ENCODE results near the gene BRINP3.

The BRINP3 gene

DNA sequence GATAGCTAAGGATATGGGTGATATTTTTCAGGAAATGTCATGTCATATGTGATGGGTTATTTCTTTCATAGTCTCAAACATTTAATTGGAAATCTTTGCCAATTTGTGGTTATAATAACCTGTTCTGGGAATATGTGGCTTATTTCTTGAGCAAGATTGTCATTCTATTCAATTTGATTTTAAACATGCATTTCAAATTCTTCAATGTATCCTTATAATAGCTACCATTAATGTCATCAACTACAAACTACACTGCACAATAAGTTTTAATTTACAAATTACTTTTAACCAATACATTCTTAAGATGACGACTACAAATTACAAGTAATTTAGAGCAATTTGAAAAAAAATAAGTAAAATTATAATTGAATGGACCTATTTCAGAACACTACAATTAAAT, 164.9 kb downstream of the BRINP3 start:
- DNase-seq: no peak

DNA sequence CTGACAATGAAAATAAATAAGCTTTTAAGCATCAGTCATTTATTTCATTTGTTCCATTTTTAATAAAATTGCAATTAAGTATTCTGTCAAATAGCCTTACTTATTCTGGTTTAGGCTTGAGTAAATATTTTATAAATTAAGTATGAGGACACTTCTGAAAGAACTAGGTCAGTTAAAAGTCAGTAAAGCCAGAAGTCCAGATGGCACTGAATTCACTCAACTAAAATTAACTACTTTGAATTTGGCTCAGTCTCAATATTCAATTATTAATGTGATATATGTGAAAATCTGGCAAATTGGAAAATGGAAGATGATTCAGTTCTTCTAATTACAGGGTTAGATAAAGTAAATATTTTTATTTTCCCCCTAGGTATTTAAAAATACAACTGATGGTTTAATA, 174.2 kb downstream of the BRINP3 start:
- DNase-seq: no peak

DNA sequence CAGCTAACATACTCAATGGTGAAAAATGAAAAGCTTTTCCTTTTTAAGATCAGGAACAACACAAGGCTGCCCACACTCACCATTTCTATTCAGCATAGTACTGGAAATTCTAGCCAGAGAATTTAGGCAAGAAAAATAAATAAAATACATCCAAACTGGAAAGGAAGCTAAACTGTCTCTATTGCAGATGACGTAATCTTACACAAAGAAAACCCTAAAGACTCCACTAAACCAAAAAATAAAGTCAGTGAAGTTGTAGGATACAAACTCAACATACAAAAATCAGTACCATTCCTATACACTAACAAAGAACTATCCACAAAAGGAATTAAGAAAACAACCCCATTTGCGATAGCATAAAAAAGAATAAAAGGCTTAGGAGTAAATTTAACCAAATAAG, 181.2 kb downstream of the BRINP3 start:
- no peak for DNase-seq

DNA sequence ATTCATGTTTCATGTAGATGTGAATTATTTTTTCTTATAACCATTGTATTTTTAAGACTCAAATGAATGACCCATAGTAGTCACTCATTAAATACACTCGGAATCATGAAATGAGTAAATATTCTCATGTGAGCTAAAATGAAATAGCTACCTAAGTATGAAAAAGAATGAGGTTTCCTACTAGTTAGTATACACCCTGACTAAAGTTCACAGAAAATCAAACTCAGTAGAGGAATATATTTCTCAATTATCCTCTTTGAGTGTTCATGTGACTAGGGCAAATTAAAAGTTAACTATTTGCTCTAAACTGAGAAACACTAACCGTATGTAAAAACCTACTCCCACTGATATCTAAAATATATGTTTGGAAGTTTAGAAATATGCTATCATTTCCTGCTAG, 187.8 kb downstream of the BRINP3 start:
- DNase-seq: no peak

DNA sequence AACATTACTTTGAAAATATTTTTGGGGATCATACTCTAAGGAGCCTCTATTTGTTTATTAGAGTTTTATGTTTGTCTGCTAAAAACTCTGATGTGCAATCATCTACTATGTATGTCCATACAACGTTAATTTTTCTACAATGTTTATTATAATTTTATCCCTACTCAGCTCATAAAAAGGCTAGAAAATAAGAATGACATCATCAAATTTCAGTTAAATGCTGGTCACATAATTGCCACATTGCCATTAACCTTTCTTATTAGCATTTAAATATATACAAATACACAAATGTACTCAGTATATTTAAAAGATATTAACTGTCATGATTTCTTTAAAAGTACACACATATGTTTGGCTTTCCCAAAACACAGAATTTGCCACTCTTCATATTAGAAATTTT, 191.6 kb downstream of the BRINP3 start:
- DNase-seq: no peak

DNA sequence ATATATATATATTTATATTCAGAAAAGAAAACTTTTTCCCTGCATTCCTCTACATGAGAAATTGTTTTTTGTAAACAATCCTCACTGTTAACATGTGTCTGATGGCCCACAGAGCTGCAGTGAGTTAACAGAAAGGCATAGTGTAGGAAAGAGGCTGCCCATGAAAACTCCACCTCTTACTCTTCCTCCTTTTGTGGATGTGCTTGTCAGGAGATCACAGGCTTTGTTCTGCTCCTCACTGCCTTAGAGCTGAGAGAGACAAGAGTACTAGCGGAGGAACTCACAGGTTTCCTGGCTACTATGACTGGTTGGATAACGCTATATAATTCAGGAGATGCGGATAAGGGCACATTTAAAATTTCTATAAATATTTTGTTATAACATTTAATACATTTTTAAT, 200.6 kb downstream of the BRINP3 start:
- no peak for DNase-seq

DNA sequence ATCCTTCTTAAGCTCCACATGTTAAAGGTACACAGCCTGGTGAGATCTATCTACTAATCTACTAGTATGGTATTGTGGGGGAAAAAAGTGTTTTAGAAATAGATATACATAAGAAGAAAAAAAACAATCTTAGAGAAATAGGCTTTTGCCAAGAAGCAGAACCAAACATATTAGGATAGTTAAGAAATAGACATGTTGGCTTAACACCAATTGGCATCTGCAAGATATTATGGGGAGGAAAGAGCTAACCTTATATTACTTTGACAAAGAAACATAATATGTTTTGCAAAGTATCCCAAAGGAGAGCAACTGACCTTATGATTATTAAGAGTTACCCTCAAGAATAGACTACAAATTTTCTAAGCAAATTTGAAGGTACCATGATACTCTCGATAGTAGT, 202.9 kb downstream of the BRINP3 start:
- no peak for DNase-seq

DNA sequence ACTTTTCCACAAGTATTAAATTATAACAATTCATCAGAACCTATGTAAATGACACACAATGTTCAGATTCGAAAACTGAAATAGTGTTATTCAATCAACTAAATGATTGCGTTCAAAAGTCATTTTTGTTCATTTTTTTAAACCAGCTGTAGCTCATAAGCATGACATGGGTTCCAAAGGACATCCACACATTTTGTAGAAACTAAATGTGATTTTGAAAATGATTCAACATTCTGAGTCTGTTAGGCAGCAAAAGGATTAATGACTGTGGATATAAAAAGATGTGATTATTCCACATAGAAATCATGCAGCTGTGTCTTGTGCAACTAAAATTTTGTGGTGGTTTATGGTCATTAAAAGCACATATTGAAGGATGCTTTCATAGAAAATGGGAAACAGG, 204.5 kb downstream of the BRINP3 start:
- no peak for DNase-seq

DNA sequence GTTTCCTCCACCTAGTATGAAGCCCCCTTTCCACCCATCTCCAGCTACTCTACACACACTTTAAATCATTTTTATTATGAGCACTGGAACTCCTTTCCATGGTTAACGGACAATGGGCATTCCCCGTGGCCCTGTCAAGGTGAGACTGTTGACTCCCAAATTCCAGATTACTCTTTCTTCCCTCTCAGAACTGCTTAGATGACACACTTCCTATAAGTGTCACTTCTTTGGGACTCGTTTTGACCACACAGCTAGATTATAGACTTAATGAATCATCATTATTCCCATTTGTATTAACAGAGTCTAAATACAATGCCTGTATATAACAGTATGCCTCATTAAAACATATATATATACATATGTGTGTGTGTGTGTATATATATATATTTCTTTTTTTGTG, 215.1 kb downstream of the BRINP3 start:
- DNase-seq: no peak

DNA sequence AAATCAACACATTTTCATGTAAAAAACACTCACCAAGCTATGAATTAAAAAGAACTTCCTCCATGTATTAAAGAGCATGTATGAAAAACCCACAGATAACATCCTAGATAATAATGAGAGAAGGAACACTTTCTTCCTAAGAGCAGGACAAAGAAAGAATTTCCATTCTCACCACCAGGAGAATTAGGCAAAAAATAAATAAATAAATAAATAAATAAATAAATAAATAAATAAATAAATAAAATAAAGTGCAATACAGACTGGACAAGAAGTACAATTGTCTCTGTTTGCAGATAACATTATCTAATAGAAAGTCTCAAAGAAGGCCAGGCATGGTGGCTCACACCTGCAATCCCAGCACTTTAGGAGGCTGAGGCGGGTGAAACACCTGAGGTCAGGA, 218.2 kb downstream of the BRINP3 start:
- DNase-seq: no peak

DNA sequence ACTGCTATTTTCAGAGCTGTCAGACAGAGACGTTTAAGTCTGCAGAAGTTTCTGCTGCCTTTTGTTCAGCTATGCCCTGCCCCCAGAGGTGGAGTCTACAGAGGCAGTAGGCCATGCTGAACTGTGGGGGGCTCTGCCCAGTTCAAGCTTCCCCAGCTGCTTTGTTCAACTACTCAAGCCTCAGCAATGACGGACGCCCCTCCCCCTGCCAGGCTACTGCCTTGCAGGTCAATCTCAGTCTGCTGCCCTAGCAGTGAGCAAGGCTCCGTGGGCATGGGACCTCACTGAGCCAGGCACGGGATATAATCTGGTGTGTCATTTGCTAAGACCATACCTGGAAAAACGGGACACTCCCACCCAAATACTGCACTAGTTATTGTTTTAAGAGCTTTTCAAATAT, 219.7 kb downstream of the BRINP3 start:
- no peak for DNase-seq

DNA sequence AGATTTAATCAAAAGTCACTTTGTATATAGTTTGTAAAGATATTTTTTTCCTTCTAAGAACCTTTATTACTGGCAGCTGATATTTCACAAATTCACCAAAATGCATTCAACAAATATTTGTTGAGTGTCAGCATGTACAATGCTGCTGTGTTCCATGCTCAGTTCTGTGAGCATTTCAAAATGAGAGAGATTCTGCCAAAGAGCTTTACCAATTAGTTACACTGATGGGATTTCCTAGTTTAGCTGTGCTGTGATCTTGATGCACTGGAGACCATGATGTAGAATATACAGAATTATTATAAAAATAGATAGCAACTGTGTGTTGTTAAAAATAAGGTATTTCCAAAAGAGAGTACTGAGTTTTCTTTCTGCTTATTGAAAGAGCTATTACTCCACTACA, 225.6 kb downstream of the BRINP3 start:
- no peak for DNase-seq

DNA sequence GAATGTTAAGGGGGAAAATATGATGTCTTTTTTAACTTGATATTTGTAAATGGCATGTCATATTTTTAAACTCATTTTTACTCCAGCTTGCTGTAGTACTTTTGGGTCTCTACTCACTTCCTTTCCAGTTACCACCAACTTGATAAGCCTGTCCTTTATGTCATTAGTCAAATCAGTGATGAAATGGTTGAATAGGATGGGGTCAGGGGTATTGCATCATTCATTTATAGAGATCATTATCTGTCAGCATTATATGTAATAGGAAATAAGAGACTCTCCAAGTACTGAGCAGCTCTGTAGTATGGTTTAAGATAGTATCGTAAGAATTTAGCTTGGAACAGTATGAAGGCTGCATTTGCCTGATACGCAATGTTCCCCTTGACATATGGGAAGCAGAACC, 227.3 kb downstream of the BRINP3 start:
- DNase-seq: no peak

DNA sequence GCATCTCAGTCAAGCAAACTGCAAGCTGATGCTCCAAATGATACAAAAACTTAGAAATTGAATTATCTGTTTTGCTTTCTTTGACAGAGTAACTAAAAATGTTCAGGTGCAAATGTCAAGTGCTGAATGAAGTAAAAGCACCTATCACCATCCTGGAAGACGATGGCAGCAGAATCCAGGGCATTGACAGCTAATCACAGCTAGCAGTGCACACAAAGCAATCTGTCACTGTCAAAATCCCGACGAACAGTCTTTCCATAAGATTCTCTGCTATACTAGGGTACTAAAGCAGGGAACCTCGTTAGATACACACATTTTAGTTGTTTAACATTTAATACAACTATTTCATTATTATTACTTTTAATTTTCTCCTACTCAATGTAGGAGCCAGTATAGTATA, 233.3 kb downstream of the BRINP3 start:
- DNase-seq: no peak

DNA sequence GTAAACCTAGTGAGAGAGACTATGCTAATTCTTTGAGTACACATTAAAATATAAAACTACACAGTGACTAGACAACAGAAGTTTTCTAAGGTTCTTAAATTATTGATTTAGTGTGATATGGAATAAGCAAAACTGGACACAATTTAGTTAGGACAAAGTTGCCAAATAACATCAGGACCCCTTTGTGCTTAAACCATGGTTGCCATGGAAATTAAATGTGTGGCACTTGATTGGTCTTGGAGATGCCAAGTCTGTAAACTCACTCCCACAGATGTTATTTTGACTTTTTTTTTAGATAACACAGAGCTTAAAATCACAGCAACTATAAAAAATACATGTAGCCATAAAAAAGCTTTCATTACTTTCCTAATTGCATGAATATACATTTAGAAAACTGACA, 234.6 kb downstream of the BRINP3 start:
- no peak for DNase-seq

DNA sequence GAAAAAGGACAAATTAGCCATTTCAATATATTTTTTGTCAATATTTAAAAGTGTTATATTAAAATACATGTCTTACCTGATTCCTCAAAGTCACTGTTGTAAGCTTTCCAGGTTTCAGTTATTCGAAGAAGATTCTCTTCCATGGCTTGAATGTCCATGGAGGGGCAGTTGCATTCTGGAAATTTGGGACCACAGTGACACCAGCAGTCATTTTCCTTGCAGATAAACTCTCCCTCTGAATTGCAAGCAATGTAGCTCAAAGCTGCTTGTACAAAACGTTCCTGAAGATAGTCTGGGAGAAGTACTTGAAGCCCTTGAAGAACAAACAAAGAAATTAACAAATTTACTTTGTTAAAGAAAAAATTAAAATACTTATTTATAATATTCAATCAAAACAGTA, 251.7 kb downstream of the BRINP3 start:
- no peak for DNase-seq

DNA sequence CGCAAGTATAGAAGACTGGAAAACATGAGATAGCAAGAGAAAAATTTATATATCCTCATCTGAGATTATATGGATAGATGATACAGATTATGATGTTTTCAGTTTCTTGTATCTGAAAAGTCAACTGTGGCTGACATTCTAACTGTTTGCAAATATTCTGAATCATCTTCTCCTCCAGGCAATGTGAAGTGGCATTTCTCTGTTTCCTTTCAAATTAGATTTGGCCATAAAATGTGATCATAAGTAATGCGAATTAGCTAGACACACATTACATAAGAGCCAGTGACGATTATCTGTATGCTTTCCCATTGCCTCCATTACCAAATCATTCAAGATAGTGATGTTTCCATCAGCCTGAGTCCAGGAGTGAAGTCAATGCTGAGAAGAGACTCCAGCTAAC, 265.2 kb downstream of the BRINP3 start:
- DNase-seq: no peak

DNA sequence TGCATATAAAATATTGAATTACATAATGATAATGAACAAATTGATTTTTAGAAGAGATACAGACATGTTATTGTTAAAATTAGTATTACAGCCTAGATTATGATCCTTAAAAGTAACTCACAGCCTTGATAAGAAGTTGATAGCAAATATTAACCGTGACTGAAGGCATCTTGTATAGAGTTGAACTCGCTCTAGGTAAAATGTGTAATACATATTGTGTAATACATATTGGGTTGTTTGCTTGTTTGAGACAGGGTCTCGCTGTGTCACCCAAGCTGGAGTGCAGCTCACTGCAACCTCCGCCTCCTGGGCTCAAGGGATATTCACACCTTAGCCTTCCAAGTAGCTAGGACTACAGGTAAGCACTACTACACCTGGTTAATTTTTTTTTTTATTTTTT, 269.9 kb downstream of the BRINP3 start:
- no peak for DNase-seq

DNA sequence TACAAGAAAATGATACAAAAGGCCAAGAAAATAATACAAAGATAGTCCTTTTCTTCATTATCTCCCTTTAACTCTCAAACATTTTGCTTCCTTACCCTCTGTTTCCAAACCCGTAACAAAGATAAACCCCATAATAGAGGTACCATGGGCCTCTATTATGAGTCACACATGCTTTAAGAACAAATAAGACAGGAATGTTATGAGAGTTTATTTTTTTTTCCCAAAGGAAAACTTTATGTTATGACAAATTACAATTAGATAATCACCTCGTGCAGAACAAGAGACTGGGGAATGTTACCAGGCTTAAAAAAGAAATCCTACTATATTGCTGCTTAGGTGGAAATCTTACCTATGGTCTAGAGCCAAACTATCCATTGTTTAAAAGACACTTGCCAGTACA, 272.0 kb downstream of the BRINP3 start:
- no peak for DNase-seq

DNA sequence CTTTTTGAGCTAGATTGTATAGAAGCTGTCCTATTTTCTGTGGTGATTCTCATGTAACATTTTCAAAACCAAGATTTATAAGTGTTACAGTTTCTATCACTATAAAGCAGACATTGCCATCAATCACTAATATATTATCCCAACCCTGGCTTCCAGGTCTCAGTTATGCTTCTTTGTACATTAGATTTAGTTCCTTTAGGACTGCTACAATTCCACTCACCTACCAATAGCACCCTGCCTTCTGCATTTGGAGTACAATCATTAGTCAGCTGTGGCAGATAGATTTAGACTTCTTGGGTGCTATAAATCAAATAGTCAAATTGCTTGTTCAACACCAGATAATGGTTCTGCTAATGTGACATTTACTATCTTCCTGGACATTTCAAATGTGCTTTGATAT, 281.6 kb downstream of the BRINP3 start:
- no peak for DNase-seq

DNA sequence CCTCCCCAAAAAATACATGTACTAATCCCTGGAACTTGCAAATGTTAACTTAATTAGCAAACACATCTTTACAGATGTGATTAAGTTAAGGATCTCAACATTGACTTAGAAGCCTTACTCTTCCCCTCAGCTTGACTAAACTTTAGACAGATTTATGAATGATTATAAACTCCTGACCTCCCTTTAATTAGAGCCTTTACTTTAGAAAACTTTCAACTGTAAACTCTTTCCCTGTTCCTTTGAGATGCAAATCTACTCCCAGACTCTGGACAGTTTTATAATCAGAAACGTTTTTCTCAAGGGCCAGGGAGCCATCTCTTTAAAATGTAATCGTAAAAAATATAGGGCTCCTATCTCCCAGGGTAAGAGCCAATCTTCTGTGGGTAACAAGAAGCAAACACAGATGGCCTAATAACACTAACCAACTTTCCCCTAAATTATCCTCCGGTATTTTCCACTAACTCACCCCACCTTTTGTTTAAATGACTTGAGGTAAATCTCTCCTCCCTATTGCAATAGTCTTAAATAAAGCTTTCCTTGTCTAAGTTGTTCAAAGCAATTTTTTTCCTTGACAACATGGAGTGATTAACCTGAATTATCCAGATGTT, 284.1 kb downstream of the BRINP3 start:
- DNase-seq: no peak

DNA sequence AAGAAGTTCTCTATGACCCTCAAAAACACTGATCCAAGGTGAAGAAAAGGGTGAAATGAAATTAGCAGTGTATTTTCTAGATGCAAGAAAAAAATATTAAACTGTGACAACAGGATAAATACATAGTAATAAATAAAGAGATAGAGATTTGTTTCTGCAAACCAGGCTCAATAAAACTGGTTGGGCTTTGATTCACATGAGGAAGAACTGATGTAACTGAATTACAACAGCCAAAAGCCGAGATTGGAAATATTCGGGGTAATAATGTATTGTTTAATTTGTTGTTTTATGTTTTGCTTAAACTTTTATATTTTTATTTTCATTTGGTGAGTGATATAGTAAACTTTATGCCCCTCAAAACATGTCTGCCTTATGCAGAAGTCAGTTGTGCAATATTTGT, 285.0 kb downstream of the BRINP3 start:
- no peak for DNase-seq

DNA sequence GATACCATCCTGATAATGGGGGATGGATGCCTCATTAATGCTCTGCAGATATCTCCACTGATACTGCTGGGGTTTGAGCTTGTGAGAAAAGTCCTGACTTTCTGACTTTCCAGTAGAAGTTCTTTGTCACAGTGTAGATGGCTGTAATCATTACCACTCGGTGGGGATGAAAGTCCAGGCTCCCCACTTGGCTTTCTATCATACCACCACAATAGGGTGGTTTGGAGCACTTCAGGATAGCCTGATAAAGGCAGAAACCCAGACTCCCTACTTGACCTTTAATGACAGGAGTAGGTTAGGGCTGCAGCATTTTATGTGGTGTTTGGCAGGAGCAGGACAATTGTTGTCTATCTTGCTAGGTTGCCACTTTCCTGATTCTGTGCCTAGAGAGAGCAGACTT, 294.1 kb downstream of the BRINP3 start:
- no peak for DNase-seq

DNA sequence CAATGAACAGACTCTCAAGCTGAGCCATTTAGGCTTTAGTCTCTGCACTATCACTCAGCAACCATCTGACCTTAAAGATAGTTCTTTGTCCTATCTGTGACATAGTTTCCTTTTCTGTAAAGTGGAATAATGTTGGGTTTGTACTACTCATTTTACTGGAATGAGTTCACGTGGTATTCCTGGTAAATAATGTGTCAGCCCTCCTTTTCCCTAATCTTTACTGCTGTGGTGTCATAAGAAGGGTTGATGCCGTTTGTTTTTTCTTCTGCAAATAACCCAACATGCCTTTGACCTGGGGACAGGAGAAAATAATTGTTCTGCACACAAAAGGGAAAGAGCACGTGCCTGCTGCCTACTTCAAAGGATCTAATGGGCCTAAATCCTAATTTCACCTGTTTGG, 297.8 kb downstream of the BRINP3 start:
- no peak for DNase-seq

DNA sequence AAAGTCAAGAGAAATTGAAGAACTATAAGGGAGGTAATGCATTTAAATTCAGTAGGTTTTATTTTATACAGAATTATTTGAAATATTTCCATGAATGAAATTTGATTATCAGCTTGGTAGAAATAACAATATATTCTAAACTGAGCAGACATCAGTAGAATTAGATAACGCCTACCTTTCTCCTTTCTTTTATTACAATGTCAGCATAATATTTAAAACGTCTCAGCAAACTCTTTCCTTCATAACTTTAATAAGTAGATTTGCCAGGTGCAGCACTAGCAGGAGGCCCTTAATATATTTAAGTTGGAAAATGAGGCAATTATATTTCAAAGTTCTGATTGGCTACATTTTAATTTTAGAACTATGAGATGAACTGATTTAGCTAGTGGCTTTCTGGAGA, 298.8 kb downstream of the BRINP3 start:
- no peak for DNase-seq

DNA sequence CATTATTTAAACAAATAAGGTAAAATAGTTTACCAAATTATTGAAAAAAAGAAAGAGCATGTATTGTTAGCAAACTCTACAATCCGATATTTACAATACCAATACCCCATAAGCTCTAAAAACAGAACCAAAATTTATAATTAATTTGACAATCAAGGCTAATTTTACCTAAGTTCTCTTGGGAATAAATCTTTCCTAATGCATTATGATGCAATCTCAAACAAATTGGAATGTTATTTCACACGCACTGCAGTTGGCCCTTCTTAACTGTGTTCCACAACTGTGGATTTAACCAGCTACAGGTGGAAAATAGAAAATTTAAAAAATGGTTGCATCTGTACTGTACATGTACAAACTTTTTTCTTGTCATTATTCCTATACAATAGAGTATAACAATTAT, 300.1 kb downstream of the BRINP3 start:
- DNase-seq: no peak

Measured in 8988T (cell line).